ENCODE measurements around the gene MRPL14.

Gene MRPL14

GRCh38 chr6:44105146-44105545 is 22.1 kb downstream of the MRPL14 start:
- peaks cover 3% of the 10 kb centered on the region; the same call in 1 of the 2 replicates for H3K79me2 ChIP-seq (ENCODE audit: control insufficient read depth, low read length)
- H3K9me2 ChIP-seq (replicated peaks; ENCODE audit: control insufficient read depth, low read length), result no peaks in the 10 kb centered on the region
- H3K4me2 ChIP-seq (ENCODE audit: low read length), result no peak overlapping the region
- no peak overlapping the region for H3K27ac ChIP-seq (ENCODE audit: low read depth, low read length)
- H3F3A ChIP-seq (ENCODE audit: control insufficient read depth, insufficient read depth), result no peaks in the 10 kb centered on the region
- no peaks in the 10 kb centered on the region for H3K4me1 ChIP-seq (ENCODE audit: control insufficient read depth, low read length)
- no peaks in the 10 kb centered on the region; the same call in 1 of the 2 replicates for H4K20me1 ChIP-seq (ENCODE audit: control insufficient read depth, insufficient read depth, low read depth, low read length)
- H3K4me3 ChIP-seq (ENCODE audit: low read length), result no peak overlapping the region
- no peaks in the 10 kb centered on the region for H3K27me3 ChIP-seq (ENCODE audit: control insufficient read depth, low read length)
- H3K9me3 ChIP-seq (ENCODE audit: control insufficient read depth, insufficient read depth, low read length), result no peaks in the 10 kb centered on the region
- peaks cover 67% of the 10 kb centered on the region for H3K36me3 ChIP-seq (ENCODE audit: control insufficient read depth, low read length)
- TF ChIP-seq EZH2phosphoT487 (IDR thresholded peaks at IDR 0.05; ENCODE audit: borderline replicate concordance, low read length) (no peak), CTCF (IDR thresholded peaks at IDR 0.05; ENCODE audit: low read depth, low read length, poor library complexity, severe bottlenecking) (no peak)

- Histone ChIP-seq H3K27me3 (ENCODE audit: control insufficient read depth, low read length) (no peaks in the 10 kb centered on the region), H3K4me2 (ENCODE audit: low read length) (no peak overlapping the region), H3K9me2 (replicated peaks; ENCODE audit: control insufficient read depth, low read length) (no peaks in the 10 kb centered on the region), H3K79me2 (ENCODE audit: control insufficient read depth, low read length) (peaks cover 3% of the 10 kb centered on the region; the same call in 1 of the 2 replicates), H3K4me1 (ENCODE audit: control insufficient read depth, low read length) (no peaks in the 10 kb centered on the region), H3F3A (ENCODE audit: control insufficient read depth, insufficient read depth) (no peaks in the 10 kb centered on the region), H3K4me3 (ENCODE audit: low read length) (no peak overlapping the region), H3K36me3 (ENCODE audit: control insufficient read depth, low read length) (peaks cover 67% of the 10 kb centered on the region), H4K20me1 (ENCODE audit: control insufficient read depth, insufficient read depth, low read depth, low read length) (peaks cover 2% of the 10 kb centered on the region; the same call in 1 of the 2 replicates), H3K27ac (ENCODE audit: low read depth, low read length) (no peak overlapping the region), H3K9me3 (ENCODE audit: control insufficient read depth, insufficient read depth, low read length) (no peaks in the 10 kb centered on the region)
- no peak for TF ChIP-seq EZH2phosphoT487 (IDR thresholded peaks at IDR 0.05; ENCODE audit: borderline replicate concordance, low read length)
- no peak for TF ChIP-seq CTCF (IDR thresholded peaks at IDR 0.05; ENCODE audit: low read depth, low read length, poor library complexity, severe bottlenecking)
Measured at GRCh38 chr6:44104481-44105021, 22.7 kb downstream of the MRPL14 start.

GRCh38 chr6:44102527-44102926 is 24.7 kb downstream of the MRPL14 start:
- no peaks in the 10 kb centered on the region for H3K4me1 ChIP-seq (ENCODE audit: control insufficient read depth, low read length)
- 0 out of 2 replicates have a peak, but pooled peaks cover 3% of the 10 kb centered on the region for H4K20me1 ChIP-seq (ENCODE audit: control insufficient read depth, insufficient read depth, low read depth, low read length)
- H3K9me3 ChIP-seq (ENCODE audit: control insufficient read depth, insufficient read depth, low read length), result no peaks in the 10 kb centered on the region
- TF ChIP-seq CTCF (IDR thresholded peaks at IDR 0.05; ENCODE audit: low read depth, low read length, poor library complexity, severe bottlenecking) (no peak), EZH2phosphoT487 (IDR thresholded peaks at IDR 0.05; ENCODE audit: borderline replicate concordance, low read length) (no peak)
- no peak overlapping the region for H3K4me2 ChIP-seq (ENCODE audit: low read length)
- H3K36me3 ChIP-seq (ENCODE audit: control insufficient read depth, low read length), result peaks cover 54% of the 10 kb centered on the region
- H3K79me2 ChIP-seq (ENCODE audit: control insufficient read depth, low read length), result no peaks in the 10 kb centered on the region
- no peak overlapping the region for H3K27ac ChIP-seq (ENCODE audit: low read depth, low read length)
- no peak overlapping the region for H3K4me3 ChIP-seq (ENCODE audit: low read length)
- no peaks in the 10 kb centered on the region for H3K9me2 ChIP-seq (replicated peaks; ENCODE audit: control insufficient read depth, low read length)
- H3K27me3 ChIP-seq (ENCODE audit: control insufficient read depth, low read length), result no peaks in the 10 kb centered on the region
- H3F3A ChIP-seq (ENCODE audit: control insufficient read depth, insufficient read depth), result no peaks in the 10 kb centered on the region
